ENCODE results near the gene CASK.
"Not testable (repeated sequence)": the region's sequence is repeated elsewhere in the genome, so short reads cannot be mapped to it uniquely, and the experiment has no call there.

Gene CASK

DNA sequence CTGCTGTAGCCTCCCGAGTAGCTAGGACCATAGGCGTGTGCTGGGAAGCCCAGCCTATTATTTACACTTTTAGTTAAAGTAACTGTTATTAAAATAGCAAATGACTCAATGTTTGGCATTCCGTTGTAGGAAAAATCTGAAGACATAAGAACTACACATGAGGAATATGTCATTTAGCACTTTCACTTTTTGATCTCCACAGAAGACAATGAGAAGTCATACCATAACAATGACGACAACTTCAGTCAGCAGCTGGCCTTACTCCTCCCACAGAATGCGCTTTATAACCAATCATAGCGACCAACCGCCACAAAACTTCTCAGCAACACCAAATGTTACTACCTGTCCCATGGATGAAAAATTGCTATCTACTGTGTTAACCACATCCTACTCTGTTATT, 227.9 kb downstream of the CASK start:
- DNase-seq (ENCODE audit: low read depth in 4 of 4, low spot score in 1 of 4), result no peak

GRCh38 chrX:41693024-41693423, 230.3 kb downstream of the CASK start:
- DNase-seq (ENCODE audit: low read depth in 4 of 4, low spot score in 1 of 4), result no peak

GRCh38 chrX:41692162-41692749, 231.1 kb downstream of the CASK start:
- DNase-seq (ENCODE audit: low read depth in 4 of 4, low spot score in 1 of 4), result no peak

- DNase-seq (ENCODE audit: low read depth in 4 of 4, low spot score in 1 of 4), result no peak
Measured at GRCh38 chrX:41689711-41690110, 233.6 kb downstream of the CASK start.

DNA sequence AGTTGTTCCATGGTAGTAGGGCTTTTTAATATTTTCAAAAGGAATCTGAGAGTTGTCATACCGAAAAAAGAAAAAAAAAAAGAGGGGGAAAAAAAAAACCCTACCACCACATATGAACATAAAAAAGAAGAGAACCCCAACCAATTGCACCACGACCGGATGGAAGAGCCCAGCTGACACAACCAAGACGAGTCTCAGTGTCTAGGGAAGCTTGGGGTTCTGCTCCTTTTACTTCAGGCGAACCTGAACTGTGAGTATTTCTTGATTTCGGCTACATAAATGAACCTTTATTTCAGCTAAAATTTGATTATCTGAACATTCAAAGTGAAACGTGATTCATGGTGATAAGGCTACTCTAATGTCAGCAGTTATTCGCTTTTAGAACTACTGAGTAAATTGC, 234.5 kb downstream of the CASK start, which contains the start of gene GPR34:
TSS of gene GPR34 (plus strand) at position 139 of the 400 bp plus-strand sequence. CDS start 6,661 bp downstream, outside the sequence.
- DNase-seq (ENCODE audit: low read depth in 4 of 4, low spot score in 1 of 4), result no peak

DNA sequence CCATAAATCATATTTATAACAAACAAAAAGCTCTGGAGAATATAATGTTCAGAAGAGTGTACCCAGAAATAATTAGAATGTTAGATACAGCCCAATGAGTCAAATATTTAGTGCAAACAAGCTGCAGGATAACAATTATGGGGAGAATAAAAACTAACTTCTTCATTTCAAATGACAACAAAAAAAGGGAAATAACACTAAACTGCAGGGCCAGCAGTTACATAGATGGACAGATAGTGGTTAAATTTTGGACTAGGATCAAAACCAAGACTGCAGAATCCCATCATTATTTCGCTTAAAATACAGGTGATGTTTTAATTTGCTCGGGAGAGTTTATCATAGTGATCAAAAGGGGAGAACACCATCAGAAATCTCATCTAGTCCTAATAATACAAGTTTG, 235.2 kb downstream of the CASK start:
- DNase-seq (ENCODE audit: low read depth in 4 of 4, low spot score in 1 of 4), result no peak

- DNase-seq (ENCODE audit: low read depth in 4 of 4, low spot score in 1 of 4), result no peak
Measured at GRCh38 chrX:41686788-41687187, 236.6 kb downstream of the CASK start.

DNA sequence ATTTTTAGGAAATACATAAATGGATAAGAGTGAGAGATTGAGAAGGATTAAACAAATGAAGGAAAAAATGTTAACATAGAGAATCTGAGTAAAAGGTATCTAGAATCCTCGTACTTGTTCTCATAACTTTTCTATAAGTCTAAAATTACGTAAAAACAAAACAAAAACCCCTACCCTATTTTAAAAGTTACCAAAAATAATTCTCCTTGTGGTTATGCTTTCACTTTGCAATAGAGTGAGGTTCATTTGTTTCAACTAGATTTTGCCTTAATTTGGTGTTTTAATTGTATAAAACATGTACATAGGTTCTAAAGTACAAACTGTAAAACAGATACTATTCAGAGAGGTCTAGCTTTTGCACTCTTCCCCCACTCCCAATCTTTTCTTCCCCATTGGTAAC, 238.4 kb downstream of the CASK start:
- DNase-seq (ENCODE audit: low read depth in 4 of 4, low spot score in 1 of 4), result no peak

- DNase-seq (ENCODE audit: low read depth in 4 of 4, low spot score in 1 of 4), result no peak
Measured at GRCh38 chrX:41684138-41684537, 239.2 kb downstream of the CASK start.

GRCh38 chrX:41677183-41678060, 245.9 kb downstream of the CASK start:
- no peak for DNase-seq (ENCODE audit: low read depth in 4 of 4, low spot score in 1 of 4)

- not testable (repeated sequence) for DNase-seq (ENCODE audit: low read depth in 4 of 4, low spot score in 1 of 4)
Measured at GRCh38 chrX:41676361-41676760, 247.0 kb downstream of the CASK start.

GRCh38 chrX:41672643-41673042, 250.7 kb downstream of the CASK start:
- no peak for DNase-seq (ENCODE audit: low read depth in 4 of 4, low spot score in 1 of 4)

DNA sequence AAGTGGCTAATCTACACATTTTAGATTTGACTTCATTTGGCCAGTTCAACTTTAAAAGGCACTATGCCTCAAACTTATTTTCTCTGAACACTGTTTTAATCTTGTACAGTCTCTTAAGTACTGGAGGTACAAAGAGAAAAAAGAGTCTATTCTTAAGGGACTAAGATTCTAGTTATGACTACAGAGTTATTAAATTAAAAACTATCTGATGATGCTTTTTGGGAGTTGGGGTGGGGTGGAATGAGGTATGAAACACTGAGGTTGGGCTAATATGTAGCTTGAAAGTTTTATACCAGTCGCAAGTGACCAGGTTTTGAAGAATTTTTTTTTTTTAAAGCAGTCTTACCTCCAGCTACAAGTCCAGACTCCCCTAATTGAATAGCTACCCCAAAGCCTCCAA, 252.3 kb downstream of the CASK start:
- no peak for DNase-seq (ENCODE audit: low read depth in 4 of 4, low spot score in 1 of 4)

GRCh38 chrX:41670112-41670511, 253.2 kb downstream of the CASK start:
- DNase-seq (ENCODE audit: low read depth in 4 of 4, low spot score in 1 of 4), result no peak

- no peak for DNase-seq (ENCODE audit: low read depth in 4 of 4, low spot score in 1 of 4)
Measured at GRCh38 chrX:41667631-41668030, 255.7 kb downstream of the CASK start.

- no peak for DNase-seq (ENCODE audit: low read depth in 4 of 4, low spot score in 1 of 4)
Measured at GRCh38 chrX:41666251-41666650, 257.1 kb downstream of the CASK start.

- DNase-seq (ENCODE audit: low read depth in 4 of 4, low spot score in 1 of 4), result no peak
Measured at GRCh38 chrX:41665686-41666085, 257.7 kb downstream of the CASK start.

- DNase-seq (ENCODE audit: low read depth in 4 of 4, low spot score in 1 of 4), result no peak
Measured at GRCh38 chrX:41664908-41665307, 258.4 kb downstream of the CASK start.

DNA sequence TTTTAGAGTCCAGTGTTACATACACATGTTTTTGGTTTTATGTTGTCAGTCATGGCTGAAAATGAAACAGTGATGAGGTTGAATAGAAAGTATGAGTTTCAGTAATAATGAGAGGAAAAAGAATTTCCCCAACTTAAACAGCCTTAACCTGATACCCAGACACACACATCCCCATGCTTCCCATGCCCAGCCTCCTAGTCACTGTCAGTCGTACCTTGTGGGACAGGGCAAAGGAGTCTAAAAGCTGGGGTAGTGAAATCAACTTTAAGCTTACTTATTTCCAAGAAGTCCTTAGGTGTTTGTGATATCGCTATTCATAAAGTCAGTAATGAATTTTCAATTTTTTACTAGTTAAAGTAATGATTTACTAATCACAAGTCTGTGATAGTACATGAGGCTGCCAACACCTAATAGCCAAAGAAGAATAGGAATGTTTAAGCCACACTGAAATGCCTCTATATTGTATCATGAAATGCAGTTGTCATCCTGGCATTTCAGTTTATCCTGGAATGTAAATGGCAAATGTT, 258.9 kb downstream of the CASK start:
- no peak for DNase-seq (ENCODE audit: low read depth in 4 of 4, low spot score in 1 of 4)

GRCh38 chrX:41661366-41662095, 261.8 kb downstream of the CASK start:
- DNase-seq (ENCODE audit: low read depth in 4 of 4, low spot score in 1 of 4), result no peak

DNA sequence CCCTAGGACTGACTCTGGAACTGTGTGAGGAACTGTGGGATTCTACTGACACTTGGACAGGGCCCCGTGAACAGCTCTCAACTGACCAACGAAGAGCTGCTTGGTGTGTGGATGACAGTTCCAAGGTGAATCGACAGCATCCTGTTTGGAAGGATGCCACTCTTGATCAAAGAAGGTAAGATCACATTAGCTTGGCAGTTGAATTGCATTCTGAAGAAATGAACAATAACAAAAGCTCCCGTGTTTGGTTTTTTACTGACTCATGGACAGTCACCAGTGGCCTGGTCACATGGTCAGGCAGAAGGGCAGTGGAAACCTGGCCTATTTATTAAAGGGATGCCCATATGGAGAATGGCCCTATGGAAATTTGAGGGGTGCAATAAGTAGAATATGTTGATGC, 267.7 kb downstream of the CASK start:
- DNase-seq (ENCODE audit: low read depth in 4 of 4, low spot score in 1 of 4), result no peak

DNA sequence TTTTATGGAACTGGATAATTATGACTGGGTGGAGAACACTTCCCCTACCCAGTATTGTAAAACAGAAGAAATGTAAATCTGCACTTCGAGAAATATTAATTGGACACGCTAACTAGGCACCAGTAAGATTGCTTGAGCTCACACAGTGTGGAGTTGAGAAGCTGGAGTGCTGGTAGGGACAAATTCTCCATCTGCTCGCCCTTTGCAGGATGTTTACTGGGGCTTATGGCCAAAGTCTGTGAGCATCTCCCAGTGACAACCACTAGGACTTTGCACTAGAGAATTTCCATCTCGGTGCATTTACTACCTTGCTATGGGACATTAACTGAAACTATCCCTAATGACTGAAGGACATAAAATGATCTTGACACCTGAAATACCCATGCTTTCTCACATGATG, 268.3 kb downstream of the CASK start:
- no peak for DNase-seq (ENCODE audit: low read depth in 4 of 4, low spot score in 1 of 4)

Data from stimulated activated CD4-positive, alpha-beta T cell treated with anti-CD3 and anti-CD28 coated beads, Interleukin-1b, Interleukin-23, amount 100 ng/mL, for 24 hours (primary cell).